Mesenchymal stem cell (in vitro differentiated cells and primary cell): Measurements from ENCODE around the gene DNAJC10.

ENCODE experiments used
- DNase-seq: peaks from one replicate; pipeline ENCODE4 v3.0.0-alpha.2; 2013
- H2AFZ ChIP-seq: one replicate; pipeline ENCODE4 v1.6.1; 2013; ENCODE audit warnings: low read depth, mild to moderate bottlenecking, control low read depth, inconsistent platforms, low read length, moderate library complexity
- H2AK5ac ChIP-seq: 2 replicates; pipeline ENCODE4 v1.6.1; 2013; ENCODE audit warnings: low read length, moderate library complexity, mild to moderate bottlenecking, inconsistent platforms; ENCODE audit not compliant: severe bottlenecking
- H2BK120ac ChIP-seq: one replicate; pipeline ENCODE4 v1.6.1; 2013; ENCODE audit warnings: low read depth, mild to moderate bottlenecking, inconsistent platforms, low read length, moderate library complexity
- H2BK12ac ChIP-seq, 2 experiments: one replicate each; pipeline ENCODE4 v1.6.1; 2013; ENCODE audit warnings: inconsistent platforms in 2 of 2, low read length in 2 of 2, mild to moderate bottlenecking in 2 of 2, moderate library complexity in 2 of 2, control low read depth in 1 of 2
- H2BK15ac ChIP-seq: one replicate; pipeline ENCODE4 v1.6.1; 2013; ENCODE audit warnings: mild to moderate bottlenecking, low read depth, inconsistent platforms; ENCODE audit not compliant: poor library complexity, severe bottlenecking
- H2BK5ac ChIP-seq: 2 replicates; pipeline ENCODE4 v1.6.1; 2013; ENCODE audit warnings: low read depth, mild to moderate bottlenecking, low read length, control low read depth, inconsistent platforms; ENCODE audit not compliant: poor library complexity, severe bottlenecking
- H3K14ac ChIP-seq, 2 experiments: one replicate each; pipeline ENCODE4 v1.6.1; 2013; ENCODE audit warnings: inconsistent platforms in 2 of 2, low read length in 2 of 2, control low read depth in 1 of 2, mild to moderate bottlenecking in 1 of 2, moderate library complexity in 1 of 2
- H3K18ac ChIP-seq, 2 experiments: one replicate each; pipeline ENCODE4 v1.6.1; 2013; ENCODE audit warnings: inconsistent platforms in 2 of 2, low read length in 2 of 2, control low read depth in 1 of 2, low read depth in 1 of 2, mild to moderate bottlenecking in 1 of 2
- H3K23ac ChIP-seq, 2 experiments: one replicate each; pipeline ENCODE4 v1.6.1; 2013; ENCODE audit warnings: inconsistent platforms in 2 of 2, low read length in 2 of 2, mild to moderate bottlenecking in 2 of 2, moderate library complexity in 2 of 2, control low read depth in 1 of 2
- H3K27ac ChIP-seq: 2 replicates; pipeline ENCODE4 v1.5.1; 2013; ENCODE audit warnings: mild to moderate bottlenecking, moderate library complexity, low read length, control low read depth, inconsistent platforms; ENCODE audit not compliant: poor library complexity, severe bottlenecking
- H3K27me3 ChIP-seq, 2 experiments: 2 replicates each; pipeline versions ENCODE4 v1.6.1 to v1.7.0; 2013; ENCODE audit warnings: low read length in 2 of 2, mild to moderate bottlenecking in 2 of 2, moderate library complexity in 2 of 2, control low read depth in 1 of 2, inconsistent platforms in 1 of 2; ENCODE audit not compliant: control insufficient read depth in 1 of 2, insufficient read depth in 1 of 2
- H3K36me3 ChIP-seq, 2 experiments: 2 replicates each; pipeline versions ENCODE4 v1.6.1 to v1.7.0; 2013; ENCODE audit warnings: low read length in 2 of 2, control low read depth in 1 of 2, inconsistent platforms in 1 of 2, low read depth in 1 of 2, mild to moderate bottlenecking in 1 of 2; ENCODE audit not compliant: insufficient read depth in 2 of 2, control insufficient read depth in 1 of 2
- H3K4ac ChIP-seq, 2 experiments: one replicate each; pipeline ENCODE4 v1.6.1; 2013; ENCODE audit warnings: inconsistent platforms in 2 of 2, low read length in 2 of 2, mild to moderate bottlenecking in 2 of 2, moderate library complexity in 2 of 2, control low read depth in 1 of 2, low read depth in 1 of 2
- H3K4me1 ChIP-seq: 2 replicates; pipeline ENCODE4 v1.6.1; 2013; ENCODE audit warnings: low read depth, low read length, control low read depth; ENCODE audit not compliant: control insufficient read depth, insufficient read depth
- H3K4me2 ChIP-seq: 2 replicates; pipeline ENCODE4 v1.6.1; 2013; ENCODE audit warnings: low read length, mild to moderate bottlenecking, inconsistent platforms; ENCODE audit not compliant: poor library complexity, severe bottlenecking
- H3K4me3 ChIP-seq, 2 experiments: 2 replicates each; pipeline versions ENCODE4 v1.5.1 to v1.7.0; 2013; ENCODE audit warnings: low read length in 2 of 2, mild to moderate bottlenecking in 2 of 2, control low read depth in 1 of 2, low read depth in 1 of 2; ENCODE audit not compliant: insufficient read depth in 1 of 2
- H3K79me1 ChIP-seq: replicated peaks from 2 replicates; pipeline ENCODE4 v1.6.1; 2013; ENCODE audit warnings: mild to moderate bottlenecking, control low read depth, low read length, inconsistent platforms; ENCODE audit not compliant: poor library complexity, severe bottlenecking
- H3K9ac ChIP-seq: 2 replicates; pipeline ENCODE4 v1.7.0; 2013; ENCODE audit warnings: mild to moderate bottlenecking, low read length, moderate library complexity
- H3K9me3 ChIP-seq: 2 replicates; pipeline ENCODE4 v1.7.0; 2013; ENCODE audit warnings: mild to moderate bottlenecking, low read length; ENCODE audit not compliant: control insufficient read depth
- H4K8ac ChIP-seq: one replicate; pipeline ENCODE4 v1.6.1; 2013; ENCODE audit warnings: inconsistent platforms, mild to moderate bottlenecking, low read length, moderate library complexity
- H4K91ac ChIP-seq: one replicate; pipeline ENCODE4 v1.6.1; 2013; ENCODE audit warnings: mild to moderate bottlenecking, low read length, inconsistent platforms
- WGBS: methylation state at CpG from one replicate; pipeline ENCODE4 v1.1.7; 2013; ENCODE audit warnings: mixed read lengths; 5-methylcytosine and 5-hydroxymethylcytosine counted together

DNAJC10 gene

GRCh38 chr2:182814804-182815203 is 98.7 kb downstream of the DNAJC10 start:
- Histone ChIP-seq H2BK120ac (no peak overlapping the region), H2BK5ac (no peak overlapping the region), H2AK5ac (no peak overlapping the region), H3K27ac (no peak overlapping the region), H3K4me1 (no peaks in the 10 kb centered on the region), H2AFZ (no peak overlapping the region), H3K4me2 (no peak overlapping the region), H3K18ac (peak overlapping the region in 1 of 2 experiments; percentile 2), H3K79me1 (no peaks in the 10 kb centered on the region), H3K4ac (no peak overlapping the region), H3K9ac (no peak overlapping the region), H4K91ac (peak overlapping the region; percentile 22), H3K4me3 (no peak overlapping the region), H3K9me3 (no peaks in the 10 kb centered on the region), H3K23ac (no peak overlapping the region), H3K27me3 (peaks cover 5 to 22% of the 10 kb centered on the region in 2 experiments), H3K36me3 (no peaks in the 10 kb centered on the region), H2BK12ac (no peak overlapping the region), H4K8ac (no peak overlapping the region), H3K14ac (peak overlapping the region in 1 of 2 experiments; percentile 22), H2BK15ac (no peak overlapping the region)
- no peak for DNase-seq
- WGBS = 88% methylated on average over 3 of the region's 3 CpGs

GRCh38 chr2:182816866-182817265 is 100.8 kb downstream of the DNAJC10 start:
- no peak for DNase-seq
- no peak overlapping the region for H2AK5ac ChIP-seq
- no peak overlapping the region for H2BK15ac ChIP-seq
- no peak overlapping the region for H2AFZ ChIP-seq
- H4K91ac ChIP-seq = no peak overlapping the region
- no peak overlapping the region for H3K14ac ChIP-seq
- peak overlapping the region; percentile 42 for H3K9ac ChIP-seq
- H3K27ac ChIP-seq = peak overlapping the region; percentile 40
- no peak overlapping the region for H2BK12ac ChIP-seq
- H3K4me1 ChIP-seq = no peaks in the 10 kb centered on the region
- H2BK5ac ChIP-seq = no peak overlapping the region
- no peaks in the 10 kb centered on the region for H3K36me3 ChIP-seq
- H3K79me1 ChIP-seq = no peaks in the 10 kb centered on the region
- H2BK120ac ChIP-seq = no peak overlapping the region
- H4K8ac ChIP-seq = no peak overlapping the region
- H3K18ac ChIP-seq = no peak overlapping the region
- H3K23ac ChIP-seq = no peak overlapping the region
- no peak overlapping the region for H3K4ac ChIP-seq
- H3K4me3 ChIP-seq = no peak overlapping the region
- no peak overlapping the region for H3K4me2 ChIP-seq
- no peaks in the 10 kb centered on the region for H3K9me3 ChIP-seq
- peaks cover 0 to 13% of the 10 kb centered on the region in 2 experiments for H3K27me3 ChIP-seq

GRCh38 chr2:182817558-182817957 is 101.5 kb downstream of the DNAJC10 start:
- Histone ChIP-seq H3K27ac (no peak overlapping the region), H3K4me2 (no peak overlapping the region), H3K36me3 (no peaks in the 10 kb centered on the region)

GRCh38 chr2:182818501-182818900 is 102.4 kb downstream of the DNAJC10 start:
- H4K8ac ChIP-seq = no peak overlapping the region
- no peak overlapping the region for H3K14ac ChIP-seq
- no peak overlapping the region for H3K4me2 ChIP-seq
- H2AFZ ChIP-seq = no peak overlapping the region
- H3K23ac ChIP-seq = no peak overlapping the region
- no peak overlapping the region for H2BK5ac ChIP-seq
- no peaks in the 10 kb centered on the region for H3K4me1 ChIP-seq
- H3K4ac ChIP-seq = no peak overlapping the region
- H3K4me3 ChIP-seq = no peak overlapping the region
- no peaks in the 10 kb centered on the region for H3K9me3 ChIP-seq
- no peak overlapping the region for H3K9ac ChIP-seq
- no peak overlapping the region for H2BK120ac ChIP-seq
- no peak overlapping the region for H4K91ac ChIP-seq
- H3K27ac ChIP-seq = no peak overlapping the region
- DNase-seq = no peak
- H2AK5ac ChIP-seq = no peak overlapping the region
- peaks cover 0 to 9% of the 10 kb centered on the region in 2 experiments for H3K27me3 ChIP-seq
- H3K79me1 ChIP-seq = no peaks in the 10 kb centered on the region
- no peak overlapping the region for H3K18ac ChIP-seq
- no CpG with 5 or more reads among the region's 3 CpGs for WGBS
- H2BK12ac ChIP-seq = no peak overlapping the region
- H3K36me3 ChIP-seq = no peaks in the 10 kb centered on the region
- no peak overlapping the region for H2BK15ac ChIP-seq

More at GRCh38 chr2:182817558-182817957, 101.5 kb downstream of the DNAJC10 start:
- WGBS = 82% methylated on average over 1 of the region's 2 CpGs
- no peak overlapping the region for H3K4ac ChIP-seq
- H3K18ac ChIP-seq = no peak overlapping the region
- no peaks in the 10 kb centered on the region for H3K4me1 ChIP-seq
- H2AFZ ChIP-seq = no peak overlapping the region
- no peak overlapping the region for H3K4me3 ChIP-seq
- no peak overlapping the region for H4K8ac ChIP-seq
- H4K91ac ChIP-seq = no peak overlapping the region
- H2BK5ac ChIP-seq = no peak overlapping the region
- no peak overlapping the region for H2BK120ac ChIP-seq
- H3K23ac ChIP-seq = no peak overlapping the region
- no peak overlapping the region for H2BK15ac ChIP-seq
- H2BK12ac ChIP-seq = no peak overlapping the region
- no peak overlapping the region for H3K9ac ChIP-seq
- H3K79me1 ChIP-seq = no peaks in the 10 kb centered on the region
- no peak overlapping the region for H3K14ac ChIP-seq
- no peak for DNase-seq
- H2AK5ac ChIP-seq = no peak overlapping the region
- H3K27me3 ChIP-seq = peaks cover 0 to 13% of the 10 kb centered on the region in 2 experiments
- H3K9me3 ChIP-seq = no peaks in the 10 kb centered on the region
